Measurements from ENCODE around the gene TRPC4.
"Not testable (repeated sequence)": the region's sequence is repeated elsewhere in the genome, so short reads cannot be mapped to it uniquely, and the experiment has no call there.

The TRPC4 gene

GRCh38 chr13:37597477-37598025 is 272.0 kb downstream of the TRPC4 start:
- DNase-seq: no peak

- DNase-seq: no peak
Observed at GRCh38 chr13:37596805-37597204, 272.8 kb downstream of the TRPC4 start.

- DNase-seq: no peak
Observed at GRCh38 chr13:37595162-37595561, 274.4 kb downstream of the TRPC4 start.

- no peak for DNase-seq
Observed at GRCh38 chr13:37594550-37594949, 275.0 kb downstream of the TRPC4 start.

- DNase-seq: not testable (repeated sequence)
Observed at GRCh38 chr13:37589381-37589780, 280.2 kb downstream of the TRPC4 start.

- no peak for DNase-seq
Observed at GRCh38 chr13:37587236-37587635, 282.3 kb downstream of the TRPC4 start.
